ENCODE data around the gene XIRP2. TPM values are rescaled to one million over a fixed set of nuclear protein-coding genes. Genes with fewer than 3 reads are reported as not detected.

XIRP2 gene
- total and polyA plus RNA-seq, 10 of the 15 experiments (the other 5 are each of a cell fraction or from before 2014, with no cell fraction given): 0.03 TPM; not detected in 9

DNA sequence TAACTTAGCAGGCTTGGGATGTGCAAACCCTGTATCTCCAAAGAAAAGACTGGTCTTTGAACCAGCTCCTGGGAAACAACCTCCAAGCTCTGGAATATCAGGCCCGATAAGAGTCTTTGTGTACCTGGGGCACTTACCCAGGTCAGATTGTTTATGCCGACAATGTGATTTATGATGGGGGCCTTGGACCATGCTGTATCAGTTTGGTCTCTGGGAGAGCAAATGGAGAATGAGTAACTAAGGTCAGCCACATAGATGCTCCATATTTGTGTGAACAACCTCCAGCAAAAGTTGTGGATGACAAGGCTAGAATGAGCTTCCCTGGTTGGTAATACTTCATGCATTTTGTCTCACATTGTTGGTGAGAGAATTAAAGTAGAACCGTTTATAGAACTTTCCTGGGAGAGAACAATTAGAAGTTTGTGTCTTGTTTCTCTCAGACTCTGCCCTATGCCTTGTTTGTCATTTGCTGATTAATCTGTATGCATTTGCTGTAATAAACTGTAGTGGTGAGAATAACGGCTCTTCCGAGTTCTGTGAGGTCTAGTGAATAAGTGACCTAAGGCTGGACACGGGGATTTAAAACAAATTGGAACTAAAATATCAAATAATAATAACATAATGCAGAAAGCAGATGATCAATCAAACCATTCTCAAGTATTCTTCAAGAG, 259.1 kb downstream of the XIRP2 start:
- SMC1A ChIA-PET (ENCODE audit: uncharacterized antibody, unreplicated experiment): no interaction called here
- CTCF ChIA-PET: no interaction called here
- Histone ChIP-seq H3K9me3 (replicated peaks; ENCODE audit: control insufficient read depth, insufficient read depth, low read length) (no peaks in the 10 kb centered on the region), H3K79me2 (ENCODE audit: control insufficient read depth, insufficient read depth, low read length) (no peaks in the 10 kb centered on the region), H3K4me2 (ENCODE audit: control insufficient read depth, insufficient read depth) (no peak overlapping the region), H3K4me3 (no peak overlapping the region), H4K20me1 (ENCODE audit: control insufficient read depth, insufficient read depth) (no peaks in the 10 kb centered on the region), H3K27me3 (replicated peaks in 1 of 2; ENCODE audit: control insufficient read depth in 2 of 2, insufficient read depth in 2 of 2, low read length in 1 of 2) (no peaks in the 10 kb centered on the region), H3K4me1 (ENCODE audit: control insufficient read depth, insufficient read depth, low read length) (no peaks in the 10 kb centered on the region), H3K36me3 (ENCODE audit: control insufficient read depth in 2 of 2, insufficient read depth in 2 of 2, low read length in 1 of 2) (no peaks in the 10 kb centered on the region), H3K9ac (ENCODE audit: control insufficient read depth, insufficient read depth, low read length) (no peak overlapping the region), H3K27ac (ENCODE audit: control insufficient read depth, insufficient read depth) (no peak overlapping the region), H2AFZ (ENCODE audit: control insufficient read depth, low read depth, low read length) (no peak overlapping the region)
- ATAC-seq (no peak), DNase-seq (ENCODE audit: low read depth, low spot score) (no peak), FAIRE-seq (no peak)
- intact Hi-C loops (cut with micrococcal nuclease; ENCODE audit: unreplicated experiment): no loop called here
- RAD21 ChIA-PET (ENCODE audit: unreplicated experiment): no interaction called here
- BruUV-seq (replicated peaks): no TSS peak
- in situ Hi-C loops (cut with MboI): no loop called here
- POLR2A ChIA-PET: no interaction called here
- 58% methylated on average over 6 of the region's 6 CpGs for WGBS (ENCODE audit: insufficient coverage, insufficient replicate concordance, low lambda C conversion rate, missing lambda C conversion rate)
- TF ChIP-seq YBX1 (IDR thresholded peaks at IDR 0.05) (no peak), SRF (IDR thresholded peaks at IDR 0.05; ENCODE audit: low read depth in 2 of 2, low read length in 2 of 2) (no peak), SMAD5 (IDR thresholded peaks at IDR 0.05; ENCODE audit: low read depth) (no peak), FOXK2 (IDR thresholded peaks at IDR 0.05) (no peak), RCOR1 (conservative IDR thresholded peaks at IDR 0.05; ENCODE audit: low read depth, low read length) (no peak), MEF2B (IDR thresholded peaks at IDR 0.05; ENCODE audit: partially characterized antibody, poor library complexity, severe bottlenecking) (no peak)
- TF ChIP-seq, protein P1, sequence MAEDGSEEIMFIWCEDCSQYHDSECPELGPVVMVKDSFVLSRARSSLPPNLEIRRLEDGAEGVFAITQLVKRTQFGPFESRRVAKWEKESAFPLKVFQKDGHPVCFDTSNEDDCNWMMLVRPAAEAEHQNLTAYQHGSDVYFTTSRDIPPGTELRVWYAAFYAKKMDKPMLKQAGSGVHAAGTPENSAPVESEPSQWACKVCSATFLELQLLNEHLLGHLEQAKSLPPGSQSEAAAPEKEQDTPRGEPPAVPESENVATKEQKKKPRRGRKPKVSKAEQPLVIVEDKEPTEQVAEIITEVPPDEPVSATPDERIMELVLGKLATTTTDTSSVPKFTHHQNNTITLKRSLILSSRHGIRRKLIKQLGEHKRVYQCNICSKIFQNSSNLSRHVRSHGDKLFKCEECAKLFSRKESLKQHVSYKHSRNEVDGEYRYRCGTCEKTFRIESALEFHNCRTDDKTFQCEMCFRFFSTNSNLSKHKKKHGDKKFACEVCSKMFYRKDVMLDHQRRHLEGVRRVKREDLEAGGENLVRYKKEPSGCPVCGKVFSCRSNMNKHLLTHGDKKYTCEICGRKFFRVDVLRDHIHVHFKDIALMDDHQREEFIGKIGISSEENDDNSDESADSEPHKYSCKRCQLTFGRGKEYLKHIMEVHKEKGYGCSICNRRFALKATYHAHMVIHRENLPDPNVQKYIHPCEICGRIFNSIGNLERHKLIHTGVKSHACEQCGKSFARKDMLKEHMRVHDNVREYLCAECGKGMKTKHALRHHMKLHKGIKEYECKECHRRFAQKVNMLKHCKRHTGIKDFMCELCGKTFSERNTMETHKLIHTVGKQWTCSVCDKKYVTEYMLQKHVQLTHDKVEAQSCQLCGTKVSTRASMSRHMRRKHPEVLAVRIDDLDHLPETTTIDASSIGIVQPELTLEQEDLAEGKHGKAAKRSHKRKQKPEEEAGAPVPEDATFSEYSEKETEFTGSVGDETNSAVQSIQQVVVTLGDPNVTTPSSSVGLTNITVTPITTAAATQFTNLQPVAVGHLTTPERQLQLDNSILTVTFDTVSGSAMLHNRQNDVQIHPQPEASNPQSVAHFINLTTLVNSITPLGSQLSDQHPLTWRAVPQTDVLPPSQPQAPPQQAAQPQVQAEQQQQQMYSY (CRISPR knock-in tag; IDR thresholded peaks at IDR 0.05): no peak
- TF ChIP-seq, protein P2, sequence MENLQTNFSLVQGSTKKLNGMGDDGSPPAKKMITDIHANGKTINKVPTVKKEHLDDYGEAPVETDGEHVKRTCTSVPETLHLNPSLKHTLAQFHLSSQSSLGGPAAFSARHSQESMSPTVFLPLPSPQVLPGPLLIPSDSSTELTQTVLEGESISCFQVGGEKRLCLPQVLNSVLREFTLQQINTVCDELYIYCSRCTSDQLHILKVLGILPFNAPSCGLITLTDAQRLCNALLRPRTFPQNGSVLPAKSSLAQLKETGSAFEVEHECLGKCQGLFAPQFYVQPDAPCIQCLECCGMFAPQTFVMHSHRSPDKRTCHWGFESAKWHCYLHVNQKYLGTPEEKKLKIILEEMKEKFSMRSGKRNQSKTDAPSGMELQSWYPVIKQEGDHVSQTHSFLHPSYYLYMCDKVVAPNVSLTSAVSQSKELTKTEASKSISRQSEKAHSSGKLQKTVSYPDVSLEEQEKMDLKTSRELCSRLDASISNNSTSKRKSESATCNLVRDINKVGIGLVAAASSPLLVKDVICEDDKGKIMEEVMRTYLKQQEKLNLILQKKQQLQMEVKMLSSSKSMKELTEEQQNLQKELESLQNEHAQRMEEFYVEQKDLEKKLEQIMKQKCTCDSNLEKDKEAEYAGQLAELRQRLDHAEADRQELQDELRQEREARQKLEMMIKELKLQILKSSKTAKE (IDR thresholded peaks at IDR 0.05; ENCODE audit: low read depth, poor library complexity, severe bottlenecking): no peak
- TF ChIP-seq, protein P3, sequence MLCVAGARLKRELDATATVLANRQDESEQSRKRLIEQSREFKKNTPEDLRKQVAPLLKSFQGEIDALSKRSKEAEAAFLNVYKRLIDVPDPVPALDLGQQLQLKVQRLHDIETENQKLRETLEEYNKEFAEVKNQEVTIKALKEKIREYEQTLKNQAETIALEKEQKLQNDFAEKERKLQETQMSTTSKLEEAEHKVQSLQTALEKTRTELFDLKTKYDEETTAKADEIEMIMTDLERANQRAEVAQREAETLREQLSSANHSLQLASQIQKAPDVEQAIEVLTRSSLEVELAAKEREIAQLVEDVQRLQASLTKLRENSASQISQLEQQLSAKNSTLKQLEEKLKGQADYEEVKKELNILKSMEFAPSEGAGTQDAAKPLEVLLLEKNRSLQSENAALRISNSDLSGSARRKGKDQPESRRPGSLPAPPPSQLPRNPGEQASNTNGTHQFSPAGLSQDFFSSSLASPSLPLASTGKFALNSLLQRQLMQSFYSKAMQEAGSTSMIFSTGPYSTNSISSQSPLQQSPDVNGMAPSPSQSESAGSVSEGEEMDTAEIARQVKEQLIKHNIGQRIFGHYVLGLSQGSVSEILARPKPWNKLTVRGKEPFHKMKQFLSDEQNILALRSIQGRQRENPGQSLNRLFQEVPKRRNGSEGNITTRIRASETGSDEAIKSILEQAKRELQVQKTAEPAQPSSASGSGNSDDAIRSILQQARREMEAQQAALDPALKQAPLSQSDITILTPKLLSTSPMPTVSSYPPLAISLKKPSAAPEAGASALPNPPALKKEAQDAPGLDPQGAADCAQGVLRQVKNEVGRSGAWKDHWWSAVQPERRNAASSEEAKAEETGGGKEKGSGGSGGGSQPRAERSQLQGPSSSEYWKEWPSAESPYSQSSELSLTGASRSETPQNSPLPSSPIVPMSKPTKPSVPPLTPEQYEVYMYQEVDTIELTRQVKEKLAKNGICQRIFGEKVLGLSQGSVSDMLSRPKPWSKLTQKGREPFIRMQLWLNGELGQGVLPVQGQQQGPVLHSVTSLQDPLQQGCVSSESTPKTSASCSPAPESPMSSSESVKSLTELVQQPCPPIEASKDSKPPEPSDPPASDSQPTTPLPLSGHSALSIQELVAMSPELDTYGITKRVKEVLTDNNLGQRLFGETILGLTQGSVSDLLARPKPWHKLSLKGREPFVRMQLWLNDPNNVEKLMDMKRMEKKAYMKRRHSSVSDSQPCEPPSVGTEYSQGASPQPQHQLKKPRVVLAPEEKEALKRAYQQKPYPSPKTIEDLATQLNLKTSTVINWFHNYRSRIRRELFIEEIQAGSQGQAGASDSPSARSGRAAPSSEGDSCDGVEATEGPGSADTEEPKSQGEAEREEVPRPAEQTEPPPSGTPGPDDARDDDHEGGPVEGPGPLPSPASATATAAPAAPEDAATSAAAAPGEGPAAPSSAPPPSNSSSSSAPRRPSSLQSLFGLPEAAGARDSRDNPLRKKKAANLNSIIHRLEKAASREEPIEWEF (IDR thresholded peaks at IDR 0.05; ENCODE audit: insufficient replicate concordance, low read depth, low read length): no peak
